ENCODE data around the gene ROPN1L.

ROPN1L gene

GRCh38 chr5:10427978-10428377 is 13.7 kb upstream of the ROPN1L start:
- no peak for DNase-seq (ENCODE audit: low read depth)

GRCh38 chr5:10431415-10431814 is 10.3 kb upstream of the ROPN1L start:
- no peak for DNase-seq (ENCODE audit: low read depth)

GRCh38 chr5:10432059-10433008 is 9.3 kb upstream of the ROPN1L start:
- no peak for DNase-seq (ENCODE audit: low read depth)

GRCh38 chr5:10434392-10434791 is 7.3 kb upstream of the ROPN1L start:
- no peak for DNase-seq (ENCODE audit: low read depth)

GRCh38 chr5:10438301-10438700 is 3.4 kb upstream of the ROPN1L start:
- no peak for DNase-seq (ENCODE audit: low read depth)

- no peak for DNase-seq (ENCODE audit: low read depth)
Measured at GRCh38 chr5:10439692-10440091, 2.0 kb upstream of the ROPN1L start.

- no peak for DNase-seq (ENCODE audit: low read depth)
Measured at GRCh38 chr5:10440367-10440990, 1.2 kb upstream of the ROPN1L start.

- no peak for DNase-seq (ENCODE audit: low read depth)
Measured at GRCh38 chr5:10441992-10442435, 335 bp downstream of the ROPN1L start.

GRCh38 chr5:10442576-10442975 is 897 bp downstream of the ROPN1L start:
- no peak for DNase-seq (ENCODE audit: low read depth)

- DNase-seq (ENCODE audit: low read depth): no peak
Measured at GRCh38 chr5:10445352-10445751, 3.7 kb downstream of the ROPN1L start.

- no peak for DNase-seq (ENCODE audit: low read depth)
Measured at GRCh38 chr5:10446490-10446889, 4.8 kb downstream of the ROPN1L start.

GRCh38 chr5:10447041-10447440 is 5.4 kb downstream of the ROPN1L start:
- no peak for DNase-seq (ENCODE audit: low read depth)

- no peak for DNase-seq (ENCODE audit: low read depth)
Measured at GRCh38 chr5:10448754-10449360, 7.2 kb downstream of the ROPN1L start.

GRCh38 chr5:10451137-10451824 is 9.6 kb downstream of the ROPN1L start:
- no peak for DNase-seq (ENCODE audit: low read depth)

- DNase-seq (ENCODE audit: low read depth): no peak
Measured at GRCh38 chr5:10452768-10453331, 11.2 kb downstream of the ROPN1L start.

GRCh38 chr5:10453545-10453944 is 11.9 kb downstream of the ROPN1L start:
- no peak for DNase-seq (ENCODE audit: low read depth)

GRCh38 chr5:10454591-10455276 is 13.1 kb downstream of the ROPN1L start:
- no peak for DNase-seq (ENCODE audit: low read depth)

- no peak for DNase-seq (ENCODE audit: low read depth)
Measured at GRCh38 chr5:10455277-10455670, 13.6 kb downstream of the ROPN1L start.

- no peak for DNase-seq (ENCODE audit: low read depth)
Measured at GRCh38 chr5:10456583-10457420, 15.1 kb downstream of the ROPN1L start.
